Panc1 (cell line): Measurements from ENCODE around the gene PEF1. TPM values are rescaled to one million over a fixed set of nuclear protein-coding genes. Genes with fewer than 3 reads are reported as not detected.

Experiments
- ATAC-seq: fragments of 200-7000 bp; cut with Tn5 transposase; 2 replicates; pipeline ENCODE4 v1.9.1; 2020; ENCODE audit warnings: mild to moderate bottlenecking, moderate library complexity
- BruUV-seq: library from RNA; stranded (reverse); fragments of 400-500 nt; replicated peaks from 2 replicates; lab custom pipeline; 2021; lab: Mats Ljungman, UMichigan
- CTCF ChIA-PET: fragments of 300-600 bp; sonication (Branson Sonifier 250); formaldehyde crosslinking; loops from one replicate; lab custom pipeline; 2022; ENCODE audit warnings: antibody characterized with exemption; lab: Charles Lee
- POLR2A ChIA-PET: fragments of 300-600 bp; sonication (Branson Sonifier 250); formaldehyde crosslinking; loops from one replicate; lab custom pipeline; 2022; ENCODE audit warnings: antibody characterized with exemption; lab: Charles Lee
- DNase-seq: peaks from one replicate; pipeline ENCODE4 v3.0.0-alpha.2; 2010; ENCODE audit warnings: low read depth, low spot score
- H3K27ac ChIP-seq: 2 replicates; pipeline ENCODE4 v1.5.1; 2011; ENCODE audit warnings: mild to moderate bottlenecking, low read length, inconsistent platforms
- H3K27me3 ChIP-seq: fragments of 200-500 bp; sonication (Bioruptor generic); 2 replicates; pipeline ENCODE4 v1.6.0; 2014; ENCODE audit warnings: low read length, inconsistent platforms; ENCODE audit not compliant: control insufficient read depth, insufficient read depth
- H3K36me3 ChIP-seq: fragments of 200-500 bp; sonication (Bioruptor generic); 2 replicates; pipeline ENCODE4 v1.5.1; 2014; ENCODE audit warnings: inconsistent platforms, mild to moderate bottlenecking, low read length, moderate library complexity; ENCODE audit not compliant: control insufficient read depth, insufficient read depth
- H3K4me1 ChIP-seq: 2 replicates; pipeline ENCODE4 v1.5.1; 2011; ENCODE audit warnings: inconsistent platforms, mild to moderate bottlenecking, low read length, moderate library complexity; ENCODE audit not compliant: control insufficient read depth, insufficient read depth
- H3K4me3 ChIP-seq, 2 experiments: 2 replicates each; pipeline ENCODE4 v1.5.1; 2011 to 2012; ENCODE audit warnings: low read depth in 2 of 2, low read length in 2 of 2, mild to moderate bottlenecking in 2 of 2, inconsistent platforms in 1 of 2, moderate library complexity in 1 of 2
- H3K9me3 ChIP-seq: fragments of 200-500 bp; sonication (Bioruptor generic); 2 replicates; pipeline ENCODE4 v1.5.1; 2014; ENCODE audit warnings: low read depth, mild to moderate bottlenecking, inconsistent platforms, low read length, moderate library complexity; ENCODE audit not compliant: control insufficient read depth, insufficient read depth
- POLR2AphosphoS5 ChIP-seq: IDR thresholded peaks from 2 replicates; pipeline ENCODE4 v1.6.1; 2012; ENCODE audit warnings: mild to moderate bottlenecking, low read depth, low read length, moderate library complexity
- SIN3A ChIP-seq: IDR thresholded peaks from 2 replicates; pipeline ENCODE4 v1.6.1; 2012; ENCODE audit warnings: low read depth, mild to moderate bottlenecking, low read length, moderate library complexity, borderline replicate concordance; ENCODE audit not compliant: insufficient read depth
- TCF7L2 ChIP-seq: IDR thresholded peaks from 2 replicates; pipeline ENCODE4 v1.6.1; 2011; ENCODE audit warnings: mild to moderate bottlenecking, low read depth, low read length, inconsistent platforms
- in situ Hi-C: cut with HindIII; loops from 2 replicates; pipeline ENCODE4 v1.10.0; 2016; ENCODE audit warnings: low sequenced_read_pairs, low pct_unique_long_range_greater_than_20kb
- intact Hi-C: fragments of 100-400 bp; cut with micrococcal nuclease; formaldehyde crosslinking; loops from one replicate; pipeline ENCODE4 v1.10.0; 2022; ENCODE audit not compliant: unreplicated experiment
- total RNA-seq: library from RNA; stranded (reverse); gene quantifications from one replicate; pipeline ENCODE4 v1.2.1, GENCODE V29; 2021; ENCODE audit not compliant: unreplicated experiment
- TF ChIP-seq, protein P1 (sequence below), 2 experiments: IDR thresholded peaks; 2 replicates each; pipeline ENCODE4 v1.6.1; 2011 to 2012; ENCODE audit warnings: low read depth in 2 of 2, control low read depth in 1 of 2, low read length in 1 of 2, mild to moderate bottlenecking in 1 of 2, moderate library complexity in 1 of 2; ENCODE audit not compliant: insufficient read depth in 1 of 2
- TF ChIP-seq, protein P2 (sequence below): fragments of 450-650 bp; IDR thresholded peaks from 2 replicates; pipeline ENCODE4 v1.5.1; 2017; ENCODE audit warnings: mild to moderate bottlenecking

PEF1 gene
- total RNA-seq, 1 experiment from 2014 or later: 58.4 TPM

DNA sequence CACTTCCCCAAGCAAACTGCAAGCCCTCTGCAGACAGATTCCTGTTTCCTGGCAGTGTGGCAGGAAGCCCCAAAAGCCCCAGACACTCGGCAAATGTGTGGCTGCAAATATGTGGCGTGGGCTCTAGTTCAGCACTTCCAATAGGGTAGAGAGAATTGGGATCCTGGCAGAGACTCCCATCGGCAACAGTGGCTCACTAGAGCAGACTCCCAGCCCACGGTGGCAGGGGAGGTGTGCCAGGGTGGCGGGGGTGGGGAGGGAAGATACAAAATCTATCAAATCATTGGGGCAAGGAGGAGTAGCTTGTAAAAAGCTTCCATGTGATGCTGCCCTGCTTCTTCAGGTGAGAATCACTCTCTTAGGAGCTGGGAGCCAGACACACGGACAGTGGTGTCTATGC is 33.3 kb upstream of the PEF1 start:
- TF ChIP-seq, protein P1, sequence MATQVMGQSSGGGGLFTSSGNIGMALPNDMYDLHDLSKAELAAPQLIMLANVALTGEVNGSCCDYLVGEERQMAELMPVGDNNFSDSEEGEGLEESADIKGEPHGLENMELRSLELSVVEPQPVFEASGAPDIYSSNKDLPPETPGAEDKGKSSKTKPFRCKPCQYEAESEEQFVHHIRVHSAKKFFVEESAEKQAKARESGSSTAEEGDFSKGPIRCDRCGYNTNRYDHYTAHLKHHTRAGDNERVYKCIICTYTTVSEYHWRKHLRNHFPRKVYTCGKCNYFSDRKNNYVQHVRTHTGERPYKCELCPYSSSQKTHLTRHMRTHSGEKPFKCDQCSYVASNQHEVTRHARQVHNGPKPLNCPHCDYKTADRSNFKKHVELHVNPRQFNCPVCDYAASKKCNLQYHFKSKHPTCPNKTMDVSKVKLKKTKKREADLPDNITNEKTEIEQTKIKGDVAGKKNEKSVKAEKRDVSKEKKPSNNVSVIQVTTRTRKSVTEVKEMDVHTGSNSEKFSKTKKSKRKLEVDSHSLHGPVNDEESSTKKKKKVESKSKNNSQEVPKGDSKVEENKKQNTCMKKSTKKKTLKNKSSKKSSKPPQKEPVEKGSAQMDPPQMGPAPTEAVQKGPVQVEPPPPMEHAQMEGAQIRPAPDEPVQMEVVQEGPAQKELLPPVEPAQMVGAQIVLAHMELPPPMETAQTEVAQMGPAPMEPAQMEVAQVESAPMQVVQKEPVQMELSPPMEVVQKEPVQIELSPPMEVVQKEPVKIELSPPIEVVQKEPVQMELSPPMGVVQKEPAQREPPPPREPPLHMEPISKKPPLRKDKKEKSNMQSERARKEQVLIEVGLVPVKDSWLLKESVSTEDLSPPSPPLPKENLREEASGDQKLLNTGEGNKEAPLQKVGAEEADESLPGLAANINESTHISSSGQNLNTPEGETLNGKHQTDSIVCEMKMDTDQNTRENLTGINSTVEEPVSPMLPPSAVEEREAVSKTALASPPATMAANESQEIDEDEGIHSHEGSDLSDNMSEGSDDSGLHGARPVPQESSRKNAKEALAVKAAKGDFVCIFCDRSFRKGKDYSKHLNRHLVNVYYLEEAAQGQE (IDR thresholded peaks at IDR 0.05; ENCODE audit: insufficient read depth in 1 of 2, low read depth in 2 of 2, low read length in 1 of 2): no peak
- TF ChIP-seq, protein P2, sequence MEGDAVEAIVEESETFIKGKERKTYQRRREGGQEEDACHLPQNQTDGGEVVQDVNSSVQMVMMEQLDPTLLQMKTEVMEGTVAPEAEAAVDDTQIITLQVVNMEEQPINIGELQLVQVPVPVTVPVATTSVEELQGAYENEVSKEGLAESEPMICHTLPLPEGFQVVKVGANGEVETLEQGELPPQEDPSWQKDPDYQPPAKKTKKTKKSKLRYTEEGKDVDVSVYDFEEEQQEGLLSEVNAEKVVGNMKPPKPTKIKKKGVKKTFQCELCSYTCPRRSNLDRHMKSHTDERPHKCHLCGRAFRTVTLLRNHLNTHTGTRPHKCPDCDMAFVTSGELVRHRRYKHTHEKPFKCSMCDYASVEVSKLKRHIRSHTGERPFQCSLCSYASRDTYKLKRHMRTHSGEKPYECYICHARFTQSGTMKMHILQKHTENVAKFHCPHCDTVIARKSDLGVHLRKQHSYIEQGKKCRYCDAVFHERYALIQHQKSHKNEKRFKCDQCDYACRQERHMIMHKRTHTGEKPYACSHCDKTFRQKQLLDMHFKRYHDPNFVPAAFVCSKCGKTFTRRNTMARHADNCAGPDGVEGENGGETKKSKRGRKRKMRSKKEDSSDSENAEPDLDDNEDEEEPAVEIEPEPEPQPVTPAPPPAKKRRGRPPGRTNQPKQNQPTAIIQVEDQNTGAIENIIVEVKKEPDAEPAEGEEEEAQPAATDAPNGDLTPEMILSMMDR: no peak
- TF ChIP-seq POLR2AphosphoS5 (no peak), SIN3A (no peak), TCF7L2 (no peak)
- BruUV-seq: no TSS peak
- DNase-seq (no peak), ATAC-seq (no peak)
- Histone ChIP-seq H3K4me3 (no peak overlapping the region), H3K9me3 (no peaks in the 10 kb centered on the region), H3K36me3 (no peaks in the 10 kb centered on the region), H3K27ac (no peak overlapping the region), H3K27me3 (no peaks in the 10 kb centered on the region), H3K4me1 (no peaks in the 10 kb centered on the region; the same call in 1 of the 2 replicates)
- ChIA-PET POLR2A (no interaction called here), CTCF (no interaction called here)
- intact Hi-C loops (no loop called here), in situ Hi-C loops (no loop called here)

DNA sequence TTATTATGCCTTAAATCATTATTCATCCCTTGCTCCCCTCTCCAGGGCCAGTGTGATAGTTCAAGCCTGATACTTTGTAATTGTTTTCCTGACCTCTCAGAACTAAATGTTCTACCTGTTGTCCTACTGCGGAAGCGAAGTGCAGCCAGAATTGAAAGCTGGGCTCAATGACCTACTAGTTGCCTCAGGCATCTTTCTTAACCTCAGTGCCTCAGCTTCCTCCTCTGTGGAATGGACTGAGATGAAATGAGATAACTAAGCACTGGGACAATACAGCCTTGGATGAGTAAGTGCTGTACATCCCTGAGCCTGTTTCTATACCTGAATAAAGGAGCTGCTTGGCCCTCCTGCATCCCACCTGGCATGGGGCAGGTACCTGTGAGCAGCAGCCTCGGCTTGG is 32.7 kb upstream of the PEF1 start:
- Histone ChIP-seq H3K9me3 (no peaks in the 10 kb centered on the region), H3K27me3 (no peaks in the 10 kb centered on the region), H3K27ac (no peak overlapping the region), H3K4me3 (no peak overlapping the region), H3K4me1 (no peaks in the 10 kb centered on the region; the same call in 1 of the 2 replicates), H3K36me3 (no peaks in the 10 kb centered on the region)
- ATAC-seq (no peak), DNase-seq (no peak)
- TF ChIP-seq POLR2AphosphoS5 (no peak), SIN3A (no peak), TCF7L2 (no peak)
- TF ChIP-seq, protein P1 (IDR thresholded peaks at IDR 0.05; ENCODE audit: insufficient read depth in 1 of 2, low read depth in 2 of 2, low read length in 1 of 2): no peak
- TF ChIP-seq, protein P2: no peak
- no TSS peak for BruUV-seq
- intact Hi-C loops (no loop called here), in situ Hi-C loops (no loop called here)
- POLR2A ChIA-PET: no interaction called here
- CTCF ChIA-PET: no interaction called here
